Muscle of leg (tissue), 11 donors: ENCODE data around the gene FGF14. TPM values are rescaled to one million over a fixed set of nuclear protein-coding genes. Genes with fewer than 3 reads are reported as not detected.

ENCODE experiments used
- DNase-seq: peaks from one replicate; pipeline ENCODE4 v3.0.0; 2013
- H3K27ac ChIP-seq: one replicate; pipeline ENCODE4 v1.5.1; 2013; ENCODE audit warnings: mild to moderate bottlenecking, low read length, control low read depth
- H3K27me3 ChIP-seq: one replicate; pipeline ENCODE4 v1.6.1; 2013; ENCODE audit warnings: low read length; ENCODE audit not compliant: control insufficient read depth, insufficient read depth
- H3K36me3 ChIP-seq: one replicate; pipeline ENCODE4 v1.6.1; 2013; ENCODE audit warnings: low read length; ENCODE audit not compliant: control insufficient read depth, insufficient read depth
- H3K4me1 ChIP-seq: one replicate; pipeline ENCODE4 v1.6.1; 2013; ENCODE audit warnings: low read length; ENCODE audit not compliant: control insufficient read depth, insufficient read depth
- H3K4me3 ChIP-seq: one replicate; pipeline ENCODE4 v1.5.1; 2013; ENCODE audit warnings: low read length, control low read depth
- H3K9me3 ChIP-seq: replicated peaks from 2 replicates; pipeline ENCODE4 v1.6.1; 2013; ENCODE audit warnings: low read depth, low read length; ENCODE audit not compliant: control insufficient read depth
- WGBS: methylation state at CpG from one replicate; pipeline ENCODE4 v1.1.5; 2013; ENCODE audit warnings: missing lambda C conversion rate; ENCODE audit not compliant: insufficient coverage; 5-methylcytosine and 5-hydroxymethylcytosine counted together
- polyA plus RNA-seq, 8 donors: library from polyadenylated mRNA; unstranded; fragments of 120-200 nt; gene quantifications; one replicate each; pipeline versions ENCODE4 v1.2.1 to v1.2.3, GENCODE V29; 2013; ENCODE audit warnings: inconsistent platforms in 1 of 8, low replicate concordance in 1 of 8; ENCODE audit not compliant: insufficient read length in 8 of 8, insufficient read depth in 1 of 8
- total RNA-seq: library from RNA; stranded (reverse); fragments of 120-200 nt; gene quantifications from one replicate; pipeline ENCODE4 v1.2.4, GENCODE V29; 2013

The FGF14 gene
- total and polyA plus RNA-seq, 9 donors, result 0.09 to 2.1 (median 0.83) TPM

GRCh38 chr13:101931186-101931585 is 470.7 kb downstream of the FGF14 start:
- Histone ChIP-seq H3K9me3 (no peaks in the 10 kb centered on the region), H3K27ac (no peak overlapping the region), H3K4me3 (no peak overlapping the region), H3K27me3 (no peaks in the 10 kb centered on the region), H3K4me1 (no peaks in the 10 kb centered on the region), H3K36me3 (no peaks in the 10 kb centered on the region)
- 62% methylated on average over 3 of the region's 3 CpGs for WGBS
- DNase-seq, result no peak

GRCh38 chr13:101930331-101930730 is 471.5 kb downstream of the FGF14 start:
- no peak overlapping the region for H3K27ac ChIP-seq
- no peaks in the 10 kb centered on the region for H3K36me3 ChIP-seq
- no peaks in the 10 kb centered on the region for H3K9me3 ChIP-seq
- no CpG with 5 or more reads among the region's 2 CpGs for WGBS
- peak; percentile 30 for DNase-seq
- H3K27me3 ChIP-seq, result no peaks in the 10 kb centered on the region
- no peak overlapping the region for H3K4me3 ChIP-seq
- no peaks in the 10 kb centered on the region for H3K4me1 ChIP-seq

GRCh38 chr13:101925731-101926130 is 476.1 kb downstream of the FGF14 start:
- H3K27me3 ChIP-seq, result no peaks in the 10 kb centered on the region
- no peak overlapping the region for H3K4me3 ChIP-seq
- WGBS, result no CpG with 5 or more reads among the region's 2 CpGs
- DNase-seq, result no peak
- no peaks in the 10 kb centered on the region for H3K9me3 ChIP-seq
- no peaks in the 10 kb centered on the region for H3K36me3 ChIP-seq
- no peak overlapping the region for H3K27ac ChIP-seq
- H3K4me1 ChIP-seq, result no peaks in the 10 kb centered on the region

- WGBS, result 0% methylated on average over 7 of the region's 24 CpGs
- Histone ChIP-seq H3K27me3 (peaks cover 31% of the 10 kb centered on the region), H3K27ac (no peak overlapping the region), H3K9me3 (no peaks in the 10 kb centered on the region), H3K36me3 (no peaks in the 10 kb centered on the region), H3K4me1 (no peaks in the 10 kb centered on the region), H3K4me3 (no peak overlapping the region)
- DNase-seq, result peak; percentile 56
Measured at GRCh38 chr13:101919541-101920181, 482.2 kb downstream of the FGF14 start.

- Histone ChIP-seq H3K4me3 (no peak overlapping the region), H3K27ac (no peak overlapping the region), H3K27me3 (peaks cover 31% of the 10 kb centered on the region), H3K36me3 (no peaks in the 10 kb centered on the region), H3K4me1 (no peaks in the 10 kb centered on the region), H3K9me3 (no peaks in the 10 kb centered on the region)
- WGBS, result 25% methylated on average over 4 of the region's 14 CpGs
- DNase-seq, result no peak
Measured at GRCh38 chr13:101917833-101918661, 483.8 kb downstream of the FGF14 start.

GRCh38 chr13:101917475-101917810 is 484.4 kb downstream of the FGF14 start:
- peaks cover 31% of the 10 kb centered on the region for H3K27me3 ChIP-seq

GRCh38 chr13:101916775-101917474 is 484.9 kb downstream of the FGF14 start:
- H3K4me3 ChIP-seq, result no peak overlapping the region
- H3K36me3 ChIP-seq, result no peaks in the 10 kb centered on the region
- DNase-seq, result no peak
- H3K9me3 ChIP-seq, result no peaks in the 10 kb centered on the region
- no peak overlapping the region for H3K27ac ChIP-seq
- no peaks in the 10 kb centered on the region for H3K4me1 ChIP-seq
- H3K27me3 ChIP-seq, result peaks cover 31% of the 10 kb centered on the region
- under 1% methylated on average over 70 of the region's 73 CpGs for WGBS

More at GRCh38 chr13:101917475-101917810, 484.4 kb downstream of the FGF14 start:
- H3K27ac ChIP-seq, result no peak overlapping the region
- no peak overlapping the region for H3K4me3 ChIP-seq
- WGBS, result 0% methylated on average over 8 of the region's 16 CpGs
- H3K9me3 ChIP-seq, result no peaks in the 10 kb centered on the region
- DNase-seq, result no peak
- no peaks in the 10 kb centered on the region for H3K36me3 ChIP-seq
- H3K4me1 ChIP-seq, result no peaks in the 10 kb centered on the region

- WGBS, result 1% methylated on average over 62 of the region's 62 CpGs
- Histone ChIP-seq H3K9me3 (no peaks in the 10 kb centered on the region), H3K27ac (no peak overlapping the region), H3K4me1 (no peaks in the 10 kb centered on the region), H3K4me3 (no peak overlapping the region), H3K27me3 (peaks cover 31% of the 10 kb centered on the region), H3K36me3 (no peaks in the 10 kb centered on the region)
- peak; percentile 20 for DNase-seq
Measured at GRCh38 chr13:101916108-101916774, 485.6 kb downstream of the FGF14 start.

GRCh38 chr13:101915755-101916107 is 486.1 kb downstream of the FGF14 start:
- Histone ChIP-seq H3K27me3 (peaks cover 31% of the 10 kb centered on the region), H3K27ac (no peak overlapping the region), H3K4me1 (no peaks in the 10 kb centered on the region), H3K36me3 (no peaks in the 10 kb centered on the region), H3K4me3 (no peak overlapping the region), H3K9me3 (no peaks in the 10 kb centered on the region)
- WGBS, result 4% methylated on average over 12 of the region's 13 CpGs
- no peak for DNase-seq

GRCh38 chr13:101915331-101915730 is 486.5 kb downstream of the FGF14 start:
- H3K27ac ChIP-seq, result no peak overlapping the region
- H3K9me3 ChIP-seq, result no peaks in the 10 kb centered on the region
- no peak for DNase-seq
- no peaks in the 10 kb centered on the region for H3K4me1 ChIP-seq
- H3K4me3 ChIP-seq, result no peak overlapping the region
- peaks cover 31% of the 10 kb centered on the region for H3K27me3 ChIP-seq
- WGBS, result 22% methylated on average over 3 of the region's 7 CpGs
- H3K36me3 ChIP-seq, result no peaks in the 10 kb centered on the region
